GM19324 (cell line): ENCODE data around the gene TOMM20.

ENCODE experiments used
- ATAC-seq: cut with Tn5 transposase; IDR thresholded peaks from one replicate; pipeline ENCODE4 v1.9.1; 2021; ENCODE audit warnings: mild to moderate bottlenecking, moderate library complexity; ENCODE audit not compliant: unreplicated experiment, low FRiP score

TOMM20 gene

GRCh38 chr1:235069577-235070563, 58.8 kb downstream of the TOMM20 start:
- ATAC-seq, result no peak

GRCh38 chr1:235069176-235069575, 59.5 kb downstream of the TOMM20 start:
- no peak for ATAC-seq

- no peak for ATAC-seq
Observed at GRCh38 chr1:235068158-235069121, 60.2 kb downstream of the TOMM20 start.

- ATAC-seq, result no peak
Observed at GRCh38 chr1:235067396-235068157, 61.1 kb downstream of the TOMM20 start.

- no peak for ATAC-seq
Observed at GRCh38 chr1:235063068-235063765, 65.4 kb downstream of the TOMM20 start.

GRCh38 chr1:235060607-235061470, 67.8 kb downstream of the TOMM20 start:
- ATAC-seq, result no peak
